GM19238 (cell line): ENCODE measurements around the gene PHLPP1.
A peak's percentile ranks its signal among the peaks of the same experiment; 100 is the strongest.
"Not testable (repeated sequence)": the region's sequence is repeated elsewhere in the genome, so short reads cannot be mapped to it uniquely, and the experiment has no call there.

Source experiments
- DNase-seq: peaks from one replicate; pipeline ENCODE4 v3.0.0; 2011; ENCODE audit warnings: low spot score; ENCODE audit not compliant: insufficient read length

Gene PHLPP1

GRCh38 chr18:62715436-62715758, at the start of gene PHLPP1:
Gene PHLPP1 (plus strand): TSS chr18:62715541. CDS start chr18:62715684, 143 bp downstream.
- DNase-seq, result peak; percentile 61

DNA sequence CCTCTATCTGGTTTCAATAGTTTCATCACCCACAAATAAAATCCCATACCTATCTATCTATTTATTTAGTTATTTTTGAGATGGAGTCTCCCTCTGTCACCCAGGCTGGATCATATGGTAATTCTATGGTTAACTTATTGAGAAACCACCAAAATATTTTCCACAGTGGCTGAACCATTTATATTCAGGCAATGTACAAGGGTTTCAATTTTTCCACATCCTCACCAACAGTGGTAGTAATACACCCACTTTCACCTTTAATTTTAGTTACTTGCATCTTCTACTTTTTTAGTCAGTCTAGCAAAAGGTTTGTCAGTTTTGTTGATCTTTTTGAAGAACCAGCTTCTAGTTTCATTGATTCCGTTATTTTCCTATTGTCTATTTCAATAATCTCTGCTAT, 46.1 kb upstream of the PHLPP1 start:
- no peak for DNase-seq

- no peak for DNase-seq
These were observed 44.8 kb upstream of the PHLPP1 start for GRCh38 chr18:62670573-62670972.

DNA sequence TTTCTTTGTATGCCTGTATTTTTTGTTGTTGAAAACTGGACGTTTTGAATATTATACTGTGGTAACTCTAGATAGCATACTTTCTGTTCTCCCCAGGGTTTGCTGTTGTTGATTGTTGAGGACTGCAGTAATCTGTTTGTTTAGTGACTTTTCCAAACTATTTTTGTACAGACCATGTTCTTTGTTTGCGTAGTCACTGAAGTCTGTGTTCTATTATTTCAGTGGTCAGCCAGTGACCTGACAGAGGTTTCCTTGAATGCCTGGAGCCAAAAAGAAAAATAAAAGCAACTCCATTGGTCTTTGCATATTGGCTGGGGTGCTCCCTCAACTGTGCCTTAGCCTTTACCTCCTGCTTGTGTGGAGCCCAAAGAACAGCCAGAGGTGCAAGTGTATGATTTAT, 42.7 kb upstream of the PHLPP1 start:
- DNase-seq, result no peak

- no peak for DNase-seq
These were observed 36.4 kb upstream of the PHLPP1 start for GRCh38 chr18:62678847-62679485.

- no peak for DNase-seq
These were observed 33.0 kb upstream of the PHLPP1 start for GRCh38 chr18:62682371-62682770.

GRCh38 chr18:62683935-62684334, 31.4 kb upstream of the PHLPP1 start:
- no peak for DNase-seq

DNA sequence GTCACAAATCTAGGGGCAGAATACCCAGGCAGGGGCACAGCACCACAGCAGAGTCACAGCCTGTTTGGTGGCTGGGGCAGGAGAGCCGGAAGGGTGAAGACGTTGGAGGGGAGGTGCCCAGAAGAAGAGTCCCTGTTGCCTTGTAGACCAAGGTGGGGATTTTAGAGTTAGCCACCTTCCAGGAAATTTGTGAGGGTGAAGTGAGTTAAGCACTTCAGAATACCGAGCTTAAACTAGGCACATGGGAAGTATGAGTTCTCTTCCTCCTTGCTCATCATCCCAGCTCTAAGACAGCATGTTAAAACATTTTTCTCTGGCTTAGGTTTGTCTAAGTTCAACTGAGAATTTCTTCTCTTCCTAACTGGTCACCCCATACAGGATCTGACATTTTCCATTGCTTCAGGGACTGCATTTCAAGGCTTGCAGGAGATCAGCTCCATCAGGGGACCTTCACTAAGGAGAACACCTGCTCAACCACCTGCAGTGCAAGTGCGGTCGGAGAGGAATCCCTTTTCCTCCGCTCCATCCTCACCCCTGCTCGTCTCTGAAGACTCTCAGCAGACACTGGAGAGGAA, 26.5 kb upstream of the PHLPP1 start:
- DNase-seq, result no peak

GRCh38 chr18:62690236-62690815, 25.0 kb upstream of the PHLPP1 start:
- no peak for DNase-seq

DNA sequence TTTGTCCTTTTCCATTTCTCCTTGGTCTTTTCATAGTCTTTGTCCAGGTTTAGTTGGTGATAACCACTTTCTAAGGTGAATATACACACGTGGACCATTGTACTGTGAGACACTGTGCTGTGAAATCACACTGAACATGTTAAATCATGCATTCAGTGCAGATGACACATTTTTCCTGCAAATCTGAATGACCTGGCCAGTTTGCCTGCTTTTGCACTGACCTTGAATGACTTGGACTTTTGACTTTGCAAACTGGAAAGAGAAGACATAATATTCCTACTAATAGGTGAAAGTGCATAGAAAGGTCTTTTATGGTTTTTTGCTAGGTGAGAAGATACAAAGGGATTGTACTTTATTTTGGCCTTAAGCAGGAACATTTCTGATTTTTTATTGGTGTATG, 21.7 kb upstream of the PHLPP1 start:
- DNase-seq, result no peak

GRCh38 chr18:62697636-62698035, 17.7 kb upstream of the PHLPP1 start:
- DNase-seq, result no peak

- no peak for DNase-seq
These were observed 13.1 kb upstream of the PHLPP1 start for GRCh38 chr18:62702259-62702658.

- not testable (repeated sequence) for DNase-seq
These were observed 8.5 kb upstream of the PHLPP1 start for GRCh38 chr18:62706879-62707278.

GRCh38 chr18:62709908-62710307, 5.4 kb upstream of the PHLPP1 start:
- not testable (repeated sequence) for DNase-seq

DNA sequence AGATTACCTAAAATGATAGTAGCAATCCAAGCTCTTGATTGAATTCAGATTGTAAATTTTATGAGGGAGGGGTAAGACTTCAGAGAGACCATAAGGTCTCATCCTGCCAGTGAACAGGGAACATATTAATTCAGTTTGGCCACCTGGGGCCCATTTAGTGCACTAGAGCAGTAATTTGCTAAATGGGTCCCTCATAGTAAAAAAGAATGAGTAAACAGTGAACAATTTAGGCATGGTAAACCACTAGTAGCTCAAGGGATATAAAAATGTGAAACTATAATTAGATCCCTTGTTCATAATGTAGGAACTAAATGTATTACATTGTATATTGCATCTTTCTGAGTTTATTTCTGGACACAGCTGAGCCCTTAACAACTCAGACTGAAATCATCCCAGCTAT, 4.9 kb upstream of the PHLPP1 start:
- DNase-seq, result no peak

DNA sequence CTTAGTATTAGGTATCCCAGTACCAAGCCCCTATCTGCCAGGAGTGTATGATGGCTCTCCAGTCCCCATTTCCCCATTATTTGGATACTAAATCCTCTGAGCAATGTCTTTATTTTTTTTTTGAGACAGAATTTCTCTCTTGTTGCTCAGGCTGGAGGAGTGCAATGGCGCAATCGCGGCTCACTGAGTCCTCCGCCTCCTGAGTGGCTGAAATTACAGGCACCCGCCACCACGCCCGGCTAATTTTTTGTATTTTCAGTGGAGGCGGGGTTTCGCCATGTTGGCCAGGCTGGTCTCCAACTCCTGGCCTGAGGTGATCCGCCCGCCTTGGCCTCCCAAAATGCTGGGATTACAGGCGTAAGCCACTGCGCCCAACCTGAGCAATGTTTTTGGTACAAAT, 3.6 kb upstream of the PHLPP1 start:
- DNase-seq, result no peak

- DNase-seq, result no peak
These were observed 1.6 kb upstream of the PHLPP1 start for GRCh38 chr18:62713651-62714247.

- peak; percentile 89 for DNase-seq
These were observed 488 bp upstream of the PHLPP1 start for GRCh38 chr18:62714671-62715435.

DNA sequence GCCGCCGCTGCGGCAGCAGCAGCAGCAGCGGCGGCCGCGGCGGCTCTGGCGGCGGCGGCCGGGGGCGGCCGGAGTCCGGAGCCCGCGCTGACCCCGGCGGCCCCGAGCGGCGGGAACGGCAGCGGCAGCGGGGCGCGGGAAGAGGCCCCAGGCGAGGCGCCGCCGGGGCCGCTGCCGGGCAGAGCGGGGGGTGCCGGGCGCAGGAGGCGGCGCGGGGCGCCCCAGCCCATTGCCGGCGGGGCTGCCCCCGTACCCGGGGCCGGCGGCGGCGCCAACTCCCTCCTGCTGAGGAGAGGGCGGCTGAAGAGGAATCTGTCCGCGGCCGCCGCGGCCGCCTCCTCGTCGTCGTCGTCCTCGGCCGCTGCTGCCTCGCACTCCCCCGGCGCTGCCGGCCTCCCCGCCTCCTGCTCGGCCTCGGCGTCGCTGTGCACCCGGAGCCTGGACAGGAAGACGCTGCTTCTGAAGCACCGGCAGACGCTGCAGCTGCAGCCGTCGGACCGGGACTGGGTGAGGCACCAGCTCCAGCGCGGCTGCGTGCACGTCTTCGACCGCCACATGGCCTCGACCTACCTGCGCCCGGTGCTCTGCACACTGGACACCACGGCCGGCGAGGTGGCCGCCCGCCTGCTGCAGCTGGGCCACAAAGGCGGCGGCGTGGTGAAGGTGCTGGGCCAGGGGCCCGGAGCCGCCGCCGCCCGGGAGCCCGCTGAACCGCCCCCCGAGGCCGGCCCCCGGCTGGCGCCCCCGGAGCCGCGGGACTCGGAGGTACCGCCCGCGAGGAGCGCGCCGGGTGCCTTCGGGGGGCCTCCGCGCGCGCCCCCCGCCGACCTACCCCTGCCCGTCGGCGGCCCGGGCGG, 646 bp downstream of the PHLPP1 start:
- peak; percentile 64 for DNase-seq

DNA sequence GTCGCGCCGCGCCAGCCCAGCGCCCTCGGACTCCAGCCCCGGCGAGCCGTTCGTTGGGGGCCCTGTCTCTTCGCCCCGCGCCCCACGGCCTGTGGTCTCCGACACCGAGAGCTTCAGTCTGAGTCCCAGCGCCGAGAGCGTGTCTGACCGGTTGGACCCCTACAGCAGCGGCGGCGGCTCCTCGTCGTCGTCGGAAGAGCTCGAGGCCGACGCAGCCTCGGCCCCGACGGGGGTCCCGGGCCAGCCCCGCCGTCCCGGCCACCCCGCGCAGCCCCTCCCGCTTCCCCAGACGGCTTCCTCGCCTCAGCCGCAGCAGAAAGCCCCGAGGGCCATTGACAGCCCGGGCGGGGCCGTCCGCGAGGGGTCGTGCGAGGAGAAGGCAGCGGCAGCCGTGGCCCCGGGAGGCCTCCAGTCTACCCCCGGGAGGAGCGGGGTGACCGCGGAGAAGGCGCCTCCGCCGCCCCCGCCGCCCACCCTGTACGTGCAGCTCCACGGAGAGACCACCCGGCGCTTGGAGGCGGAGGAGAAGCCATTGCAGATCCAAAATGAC, 1.4 kb downstream of the PHLPP1 start:
- DNase-seq, result peak; percentile 61
